ENCODE data around the gene CTNNAL1.

Gene CTNNAL1

DNA sequence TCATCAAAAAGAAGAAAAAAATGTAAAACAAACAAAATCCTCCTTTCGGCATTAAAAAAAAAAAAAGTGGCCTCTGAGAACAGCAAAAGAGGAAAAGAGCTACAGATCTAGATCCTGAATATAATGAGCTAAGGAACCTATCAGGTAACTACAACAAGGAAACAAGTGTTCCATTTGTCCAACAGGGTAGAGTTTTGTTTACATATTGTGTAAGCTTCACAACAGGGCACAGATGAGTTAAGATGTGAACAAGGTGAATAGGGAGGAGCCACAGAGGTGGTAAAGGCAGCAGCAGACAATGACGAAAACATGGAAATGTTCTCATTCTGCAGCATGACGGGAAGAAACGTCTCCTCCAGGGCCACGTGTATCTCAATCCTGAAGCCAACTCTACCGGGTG lies 93.8 kb downstream of the CTNNAL1 start:
- no peak overlapping the region for H3K4me3 ChIP-seq (ENCODE audit: control insufficient read depth in 1 of 7, extremely low read depth in 1 of 7, insufficient read depth in 4 of 7, low read depth in 2 of 7, low read length in 6 of 7)
- CTCF ChIA-PET = interaction anchor here (0.6 kb wide), 1 partner anchor 671 kb away, joined by 3 read pairs; no protein-coding TSS in a partner anchor
- H3K27me3 ChIP-seq (replicated peaks in 2 of 5; ENCODE audit: control insufficient read depth in 4 of 5, insufficient read depth in 5 of 5, low read length in 4 of 5) = no peaks in the 10 kb centered on the region
- H3K9me3 ChIP-seq (ENCODE audit: control extremely low read depth in 1 of 5, control insufficient read depth in 4 of 5, insufficient read depth in 2 of 5, low read depth in 1 of 5, low read length in 4 of 5) = no peaks in the 10 kb centered on the region
- peaks cover 21 to 72% (median 57%) of the 10 kb centered on the region in 4 experiments for H3K36me3 ChIP-seq (ENCODE audit: control insufficient read depth in 4 of 4, insufficient read depth in 4 of 4, low read length in 3 of 4)
- WGBS (ENCODE audit: insufficient coverage) = 96% methylated on average over 5 of the region's 6 CpGs
- POLR2A ChIA-PET = no interaction called here
- H3K4me1 ChIP-seq (ENCODE audit: control extremely low read depth in 1 of 4, control insufficient read depth in 4 of 4, insufficient read depth in 4 of 4, low read length in 3 of 4) = no peaks in the 10 kb centered on the region
- no peak for DNase-seq
- H3K27ac ChIP-seq (ENCODE audit: insufficient read depth in 1 of 2, low read depth in 1 of 2, low read length in 2 of 2, poor library complexity in 1 of 2, severe bottlenecking in 2 of 2) = no peak overlapping the region

DNA sequence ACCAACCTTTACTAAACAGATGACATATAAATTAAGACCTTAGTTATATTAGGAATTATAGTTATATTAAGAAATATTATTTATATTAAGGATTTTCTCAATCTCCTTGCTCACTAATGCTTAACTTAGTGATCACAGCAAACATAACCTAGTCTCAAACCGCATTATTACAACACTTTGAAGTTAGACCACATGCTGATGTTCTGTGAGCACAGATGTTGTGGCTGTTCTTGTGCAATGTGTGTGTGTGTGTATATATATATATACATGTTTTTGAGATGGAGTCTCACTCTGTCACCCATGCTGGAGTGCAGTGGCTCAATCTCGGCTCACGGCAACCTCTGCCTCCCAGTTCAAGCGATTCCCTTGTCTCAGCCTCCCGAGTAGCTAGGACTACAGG lies 99.9 kb downstream of the CTNNAL1 start:
- Histone ChIP-seq H3K4me1 (ENCODE audit: control extremely low read depth in 1 of 4, control insufficient read depth in 4 of 4, insufficient read depth in 4 of 4, low read length in 3 of 4) (no peaks in the 10 kb centered on the region), H3K36me3 (ENCODE audit: control insufficient read depth in 4 of 4, insufficient read depth in 4 of 4, low read length in 3 of 4) (peaks cover 19 to 80% (median 55%) of the 10 kb centered on the region in 4 experiments), H3K9me3 (ENCODE audit: control extremely low read depth in 1 of 5, control insufficient read depth in 4 of 5, insufficient read depth in 2 of 5, low read depth in 1 of 5, low read length in 4 of 5) (no peaks in the 10 kb centered on the region), H3K27me3 (replicated peaks in 2 of 5; ENCODE audit: control insufficient read depth in 4 of 5, insufficient read depth in 5 of 5, low read length in 4 of 5) (no peaks in the 10 kb centered on the region), H3K4me3 (ENCODE audit: control insufficient read depth in 1 of 7, extremely low read depth in 1 of 7, insufficient read depth in 4 of 7, low read depth in 2 of 7, low read length in 6 of 7) (no peak overlapping the region), H3K27ac (ENCODE audit: insufficient read depth in 1 of 2, low read depth in 1 of 2, low read length in 2 of 2, poor library complexity in 1 of 2, severe bottlenecking in 2 of 2) (no peak overlapping the region)
- no peak for DNase-seq
- ChIA-PET CTCF (no interaction called here), POLR2A (no interaction called here)
- 95% methylated on average over 4 of the region's 5 CpGs for WGBS (ENCODE audit: insufficient coverage)

DNA sequence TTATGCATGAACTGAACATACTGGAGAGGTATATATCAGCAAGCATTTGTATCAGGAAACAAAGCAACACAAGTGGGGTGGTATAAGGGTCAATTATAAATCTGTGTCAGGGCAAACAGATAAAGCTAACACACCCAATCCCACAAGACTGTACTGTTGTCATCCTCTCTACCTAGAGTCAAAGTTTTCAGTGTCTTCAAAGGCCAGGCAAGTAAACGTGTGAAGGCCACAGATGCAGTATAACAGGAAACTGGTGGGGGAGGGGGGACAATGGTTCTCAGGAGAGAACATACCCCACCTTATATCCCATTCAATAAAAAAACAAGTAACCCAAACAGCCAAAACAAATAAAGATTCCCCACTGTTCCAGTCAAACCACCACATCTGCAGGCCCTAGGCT lies 101.5 kb downstream of the CTNNAL1 start:
- Histone ChIP-seq H3K9me3 (ENCODE audit: control extremely low read depth in 1 of 5, control insufficient read depth in 4 of 5, insufficient read depth in 2 of 5, low read depth in 1 of 5, low read length in 4 of 5) (no peaks in the 10 kb centered on the region), H3K4me3 (ENCODE audit: control insufficient read depth in 1 of 7, extremely low read depth in 1 of 7, insufficient read depth in 4 of 7, low read depth in 2 of 7, low read length in 6 of 7) (no peak overlapping the region), H3K27ac (ENCODE audit: insufficient read depth in 1 of 2, low read depth in 1 of 2, low read length in 2 of 2, poor library complexity in 1 of 2, severe bottlenecking in 2 of 2) (no peak overlapping the region), H3K4me1 (ENCODE audit: control extremely low read depth in 1 of 4, control insufficient read depth in 4 of 4, insufficient read depth in 4 of 4, low read length in 3 of 4) (no peaks in the 10 kb centered on the region), H3K27me3 (replicated peaks in 2 of 5; ENCODE audit: control insufficient read depth in 4 of 5, insufficient read depth in 5 of 5, low read length in 4 of 5) (no peaks in the 10 kb centered on the region), H3K36me3 (ENCODE audit: control insufficient read depth in 4 of 4, insufficient read depth in 4 of 4, low read length in 3 of 4) (peaks cover 21 to 78% (median 58%) of the 10 kb centered on the region in 4 experiments)
- ChIA-PET POLR2A (no interaction called here), CTCF (no interaction called here)
- no peak for DNase-seq
- WGBS (ENCODE audit: insufficient coverage) = no CpG with 5 or more reads among the region's 1 CpG

GRCh38 chr9:108910914-108911313 lies 102.4 kb downstream of the CTNNAL1 start:
- no peaks in the 10 kb centered on the region for H3K9me3 ChIP-seq (ENCODE audit: control extremely low read depth in 1 of 5, control insufficient read depth in 4 of 5, insufficient read depth in 2 of 5, low read depth in 1 of 5, low read length in 4 of 5)
- DNase-seq = no peak
- no peaks in the 10 kb centered on the region for H3K4me1 ChIP-seq (ENCODE audit: control extremely low read depth in 1 of 4, control insufficient read depth in 4 of 4, insufficient read depth in 4 of 4, low read length in 3 of 4)
- H3K27ac ChIP-seq (ENCODE audit: insufficient read depth in 1 of 2, low read depth in 1 of 2, low read length in 2 of 2, poor library complexity in 1 of 2, severe bottlenecking in 2 of 2) = no peak overlapping the region
- H3K36me3 ChIP-seq (ENCODE audit: control insufficient read depth in 4 of 4, insufficient read depth in 4 of 4, low read length in 3 of 4) = peaks cover 19 to 78% (median 61%) of the 10 kb centered on the region in 4 experiments
- CTCF ChIA-PET = no interaction called here
- WGBS (ENCODE audit: insufficient coverage) = no CpG with 5 or more reads among the region's 2 CpGs
- H3K4me3 ChIP-seq (ENCODE audit: control insufficient read depth in 1 of 7, extremely low read depth in 1 of 7, insufficient read depth in 4 of 7, low read depth in 2 of 7, low read length in 6 of 7) = no peak overlapping the region
- POLR2A ChIA-PET = no interaction called here
- H3K27me3 ChIP-seq (replicated peaks in 2 of 5; ENCODE audit: control insufficient read depth in 4 of 5, insufficient read depth in 5 of 5, low read length in 4 of 5) = no peaks in the 10 kb centered on the region

GRCh38 chr9:108910402-108910801 lies 102.9 kb downstream of the CTNNAL1 start:
- no peak for DNase-seq
- Histone ChIP-seq H3K27me3 (replicated peaks in 2 of 5; ENCODE audit: control insufficient read depth in 4 of 5, insufficient read depth in 5 of 5, low read length in 4 of 5) (no peaks in the 10 kb centered on the region), H3K4me1 (ENCODE audit: control extremely low read depth in 1 of 4, control insufficient read depth in 4 of 4, insufficient read depth in 4 of 4, low read length in 3 of 4) (no peaks in the 10 kb centered on the region), H3K4me3 (ENCODE audit: control insufficient read depth in 1 of 7, extremely low read depth in 1 of 7, insufficient read depth in 4 of 7, low read depth in 2 of 7, low read length in 6 of 7) (no peak overlapping the region), H3K36me3 (ENCODE audit: control insufficient read depth in 4 of 4, insufficient read depth in 4 of 4, low read length in 3 of 4) (peaks cover 18 to 80% (median 60%) of the 10 kb centered on the region in 4 experiments), H3K9me3 (ENCODE audit: control extremely low read depth in 1 of 5, control insufficient read depth in 4 of 5, insufficient read depth in 2 of 5, low read depth in 1 of 5, low read length in 4 of 5) (no peaks in the 10 kb centered on the region), H3K27ac (ENCODE audit: insufficient read depth in 1 of 2, low read depth in 1 of 2, low read length in 2 of 2, poor library complexity in 1 of 2, severe bottlenecking in 2 of 2) (no peak overlapping the region)
- CTCF ChIA-PET = interaction anchor here (1.5 kb wide), 1 partner anchor 12 kb away, joined by 3 read pairs; no protein-coding TSS in a partner anchor
- POLR2A ChIA-PET = no interaction called here

DNA sequence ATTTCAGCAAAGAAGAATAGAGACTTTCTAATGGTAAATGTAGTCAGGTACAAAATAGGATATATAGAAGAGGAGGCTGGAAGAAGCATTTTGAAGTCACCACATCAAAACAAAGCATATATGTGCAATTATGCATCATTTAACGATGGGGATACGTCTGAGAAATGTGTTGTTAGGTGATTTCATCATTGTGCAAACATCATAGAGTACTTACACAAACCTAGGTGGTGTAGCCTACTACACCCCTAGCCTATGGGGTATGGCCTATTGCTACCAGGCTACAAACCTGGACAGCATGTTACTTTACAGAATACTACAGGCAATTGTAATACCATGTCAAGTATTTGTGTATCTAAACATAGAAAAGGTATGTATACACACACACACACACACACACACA lies 107.8 kb downstream of the CTNNAL1 start:
- no peak for DNase-seq
- Histone ChIP-seq H3K4me1 (ENCODE audit: control extremely low read depth in 1 of 4, control insufficient read depth in 4 of 4, insufficient read depth in 4 of 4, low read length in 3 of 4) (no peaks in the 10 kb centered on the region), H3K36me3 (ENCODE audit: control insufficient read depth in 4 of 4, insufficient read depth in 4 of 4, low read length in 3 of 4) (peaks cover 20 to 86% (median 62%) of the 10 kb centered on the region in 4 experiments), H3K9me3 (ENCODE audit: control extremely low read depth in 1 of 5, control insufficient read depth in 4 of 5, insufficient read depth in 2 of 5, low read depth in 1 of 5, low read length in 4 of 5) (no peaks in the 10 kb centered on the region), H3K27me3 (replicated peaks in 2 of 5; ENCODE audit: control insufficient read depth in 4 of 5, insufficient read depth in 5 of 5, low read length in 4 of 5) (no peaks in the 10 kb centered on the region), H3K27ac (ENCODE audit: insufficient read depth in 1 of 2, low read depth in 1 of 2, low read length in 2 of 2, poor library complexity in 1 of 2, severe bottlenecking in 2 of 2) (no peak overlapping the region), H3K4me3 (ENCODE audit: control insufficient read depth in 1 of 7, extremely low read depth in 1 of 7, insufficient read depth in 4 of 7, low read depth in 2 of 7, low read length in 6 of 7) (no peak overlapping the region)
- no CpG with 5 or more reads among the region's 2 CpGs for WGBS (ENCODE audit: insufficient coverage)
- ChIA-PET POLR2A (no interaction called here), CTCF (no interaction called here)

DNA sequence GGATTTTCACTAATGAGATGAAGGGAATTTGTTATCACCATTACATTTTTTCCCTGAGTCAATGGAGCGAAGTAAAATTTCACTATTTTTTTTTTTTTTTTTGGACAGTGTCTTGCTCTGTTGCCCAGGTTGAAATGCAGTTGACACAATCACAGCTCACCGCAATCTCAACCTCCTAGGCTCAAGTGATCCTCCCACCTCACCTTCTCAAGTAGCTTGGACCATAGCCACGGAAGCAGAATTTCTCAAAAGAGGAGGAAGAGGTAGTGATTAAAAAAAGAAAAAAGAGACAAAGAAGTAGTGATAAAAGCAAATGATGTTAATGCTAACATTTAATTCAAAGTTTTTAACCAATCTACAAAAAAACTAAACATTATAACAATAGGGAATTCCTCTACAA lies 109.1 kb downstream of the CTNNAL1 start:
- ChIA-PET CTCF (no interaction called here), POLR2A (no interaction called here)
- 100% methylated on average over 1 of the region's 3 CpGs for WGBS (ENCODE audit: insufficient coverage)
- H3K27ac ChIP-seq (ENCODE audit: insufficient read depth in 1 of 2, low read depth in 1 of 2, low read length in 2 of 2, poor library complexity in 1 of 2, severe bottlenecking in 2 of 2) = no peak overlapping the region
- H3K4me3 ChIP-seq (ENCODE audit: control insufficient read depth in 1 of 7, extremely low read depth in 1 of 7, insufficient read depth in 4 of 7, low read depth in 2 of 7, low read length in 6 of 7) = no peak overlapping the region
- no peaks in the 10 kb centered on the region for H3K9me3 ChIP-seq (ENCODE audit: control extremely low read depth in 1 of 5, control insufficient read depth in 4 of 5, insufficient read depth in 2 of 5, low read depth in 1 of 5, low read length in 4 of 5)
- H3K27me3 ChIP-seq (replicated peaks in 2 of 5; ENCODE audit: control insufficient read depth in 4 of 5, insufficient read depth in 5 of 5, low read length in 4 of 5) = no peaks in the 10 kb centered on the region
- no peaks in the 10 kb centered on the region for H3K4me1 ChIP-seq (ENCODE audit: control extremely low read depth in 1 of 4, control insufficient read depth in 4 of 4, insufficient read depth in 4 of 4, low read length in 3 of 4)
- peaks cover 20 to 87% (median 63%) of the 10 kb centered on the region in 4 experiments for H3K36me3 ChIP-seq (ENCODE audit: control insufficient read depth in 4 of 4, insufficient read depth in 4 of 4, low read length in 3 of 4)
- no peak for DNase-seq
